ENCODE results near the gene KRTAP9-9.
"Not testable (repeated sequence)": the region's sequence is repeated elsewhere in the genome, so short reads cannot be mapped to it uniquely, and the experiment has no call there.

Gene KRTAP9-9

GRCh38 chr17:41255381-41256290 is at the start of gene KRTAP9-9:
Gene KRTAP9-9 (plus strand): TSS chr17:41255384.
- DNase-seq, result peak; percentile 44

- no peak for DNase-seq
Measured at GRCh38 chr17:41211845-41212466, 43.2 kb upstream of the KRTAP9-9 start.

GRCh38 chr17:41212524-41213169 is 42.5 kb upstream of the KRTAP9-9 start:
- DNase-seq, result no peak

- DNase-seq, result no peak
Measured at GRCh38 chr17:41215681-41216080, 39.5 kb upstream of the KRTAP9-9 start.

- no peak for DNase-seq
Measured at GRCh38 chr17:41223821-41224220, 31.4 kb upstream of the KRTAP9-9 start.

GRCh38 chr17:41226051-41226450 is 29.1 kb upstream of the KRTAP9-9 start:
- DNase-seq, result no peak

GRCh38 chr17:41226598-41227095 is 28.5 kb upstream of the KRTAP9-9 start, which contains the start of gene KRTAP9-2:
Gene KRTAP9-2 (plus strand): TSS chr17:41226648. CDS start chr17:41226655, 7 bp downstream.
- not testable (repeated sequence) for DNase-seq

GRCh38 chr17:41230094-41230493 is 25.1 kb upstream of the KRTAP9-9 start:
- DNase-seq, result no peak

GRCh38 chr17:41231731-41232130 is 23.5 kb upstream of the KRTAP9-9 start:
- DNase-seq, result no peak

- not testable (repeated sequence) for DNase-seq
Measured at GRCh38 chr17:41232399-41233105, 22.6 kb upstream of the KRTAP9-9 start, which contains the start of gene KRTAP9-3. Gene KRTAP9-3 (plus strand): TSS chr17:41232449. CDS start chr17:41232502, 53 bp downstream.

- not testable (repeated sequence) for DNase-seq
Measured at GRCh38 chr17:41237116-41237515, 18.1 kb upstream of the KRTAP9-9 start.

- DNase-seq, result not testable (repeated sequence)
Measured at GRCh38 chr17:41237949-41238437, 17.2 kb upstream of the KRTAP9-9 start, which contains the start of gene KRTAP9-8. Gene KRTAP9-8 (plus strand): TSS chr17:41237999. CDS start chr17:41238052, 53 bp downstream.

- not testable (repeated sequence) for DNase-seq
Measured at GRCh38 chr17:41246995-41247787, 8.0 kb upstream of the KRTAP9-9 start.

- DNase-seq, result not testable (repeated sequence)
Measured at GRCh38 chr17:41249637-41250240, 5.4 kb upstream of the KRTAP9-9 start, which contains the start of gene KRTAP9-4. Gene KRTAP9-4 (plus strand): TSS chr17:41249687. CDS start chr17:41249721, 34 bp downstream.

GRCh38 chr17:41251261-41251660 is 3.9 kb upstream of the KRTAP9-9 start:
- DNase-seq, result no peak

- no peak for DNase-seq
Measured at GRCh38 chr17:41254861-41255260, 323 bp upstream of the KRTAP9-9 start.

GRCh38 chr17:41256291-41256685 is 1.1 kb downstream of the KRTAP9-9 start:
- DNase-seq, result no peak

GRCh38 chr17:41258406-41258805 is 3.2 kb downstream of the KRTAP9-9 start:
- no peak for DNase-seq

GRCh38 chr17:41263212-41263611 is 8.0 kb downstream of the KRTAP9-9 start:
- DNase-seq, result no peak

GRCh38 chr17:41264599-41264998 is 9.4 kb downstream of the KRTAP9-9 start:
- peak; percentile 40 for DNase-seq

GRCh38 chr17:41265078-41265477 is 9.9 kb downstream of the KRTAP9-9 start, which contains the start of gene KRTAP9-6:
Gene KRTAP9-6 (plus strand): TSS chr17:41265378. CDS start chr17:41265378, 0 bp downstream.
- DNase-seq, result no peak

Measured in islet precursor cell (in vitro differentiated cells).